HEK293T (cell line): Measurements from ENCODE around the gene ZNF133.

Experiments
- ARNT ChIP-seq: fragments of 450-650 bp; IDR thresholded peaks from 2 replicates; pipeline ENCODE4 v1.6.1; 2017; ENCODE audit warnings: mild to moderate bottlenecking
- TARDBP ChIP-seq: fragments of 450-650 bp; IDR thresholded peaks from 2 replicates; pipeline ENCODE4 v1.6.1; 2016
- ZNF384 ChIP-seq: fragments of 450-650 bp; IDR thresholded peaks from 2 replicates; pipeline ENCODE4 v1.6.1; 2016

GRCh38 chr20:18323705-18324104 lies 35.4 kb downstream of the ZNF133 start:
- TF ChIP-seq TARDBP (no peak), ARNT (no peak), ZNF384 (no peak)
